WI38 (cell line): ENCODE measurements around the gene CALCR.

Experiments used
- H3K4me3 ChIP-seq: 2 replicates; pipeline ENCODE4 v1.5.1; 2011; ENCODE audit warnings: low read depth, mild to moderate bottlenecking, control low read depth, low read length
- CTCF ChIP-seq: IDR thresholded peaks from 2 replicates; pipeline ENCODE4 v1.5.1; 2012; ENCODE audit warnings: low read depth, mild to moderate bottlenecking, control low read depth, low read length

CALCR gene

GRCh38 chr7:93574646-93575554, at the start of gene CALCR:
CALCR (minus strand) TSS chr7:93574724; CDS start chr7:93486981, 87,743 bp downstream.
- H3K4me3 ChIP-seq, result no peak within 1 kb of the TSS
- no peak for TF ChIP-seq CTCF

- H3K4me3 ChIP-seq, result no peak overlapping the region
- no peak for TF ChIP-seq CTCF
Measured at GRCh38 chr7:93623816-93624215, 49.3 kb upstream of the CALCR start.

DNA sequence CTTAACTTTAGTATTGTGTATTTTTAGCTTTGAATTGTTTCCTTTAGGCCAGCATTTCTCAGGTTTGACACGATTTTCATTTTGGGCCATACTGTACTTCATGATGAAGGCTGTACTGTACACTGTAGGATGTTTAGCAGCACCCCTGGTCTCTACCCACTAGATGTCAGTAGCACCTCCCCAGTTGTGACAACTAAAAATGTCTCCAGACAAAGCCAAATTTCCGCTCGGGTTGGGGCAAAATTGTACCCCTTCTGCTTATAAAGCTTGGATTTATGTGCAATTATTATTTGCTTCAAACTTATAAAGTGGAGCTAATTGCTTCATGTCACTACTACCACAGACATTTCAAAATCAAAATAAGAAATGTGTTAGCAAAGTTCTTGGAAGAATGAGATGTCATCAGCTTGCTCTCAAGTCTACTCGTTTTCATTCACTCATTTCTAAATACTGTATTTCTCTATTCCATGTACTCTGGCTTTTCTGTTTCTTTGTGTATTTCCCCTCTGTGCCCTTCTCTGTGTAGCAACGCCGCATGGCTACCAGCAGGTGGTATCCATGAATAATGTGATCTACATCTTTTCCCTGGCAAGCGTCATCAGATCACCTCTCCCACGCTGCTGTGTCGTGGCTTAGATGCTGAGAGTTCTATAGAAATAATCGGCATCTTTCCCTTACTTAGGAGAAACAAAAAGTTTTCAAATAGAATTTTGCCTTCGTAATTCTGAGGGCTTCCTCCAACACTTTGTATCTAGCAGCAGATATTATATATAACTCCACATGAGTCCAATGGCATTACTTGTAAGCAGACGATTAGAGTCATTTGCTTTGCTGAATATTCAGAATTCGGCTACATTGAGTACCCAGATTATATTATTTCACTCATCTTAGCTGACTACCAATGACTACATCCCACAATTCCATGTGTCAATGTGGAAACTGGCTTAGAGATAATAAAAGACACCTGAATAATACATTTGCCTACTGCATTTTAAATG, 47.8 kb upstream of the CALCR start:
- no peak overlapping the region for H3K4me3 ChIP-seq
- peak; percentile 42 for TF ChIP-seq CTCF

GRCh38 chr7:93620864-93621263, 46.3 kb upstream of the CALCR start:
- no peak for TF ChIP-seq CTCF
- H3K4me3 ChIP-seq, result no peak overlapping the region

DNA sequence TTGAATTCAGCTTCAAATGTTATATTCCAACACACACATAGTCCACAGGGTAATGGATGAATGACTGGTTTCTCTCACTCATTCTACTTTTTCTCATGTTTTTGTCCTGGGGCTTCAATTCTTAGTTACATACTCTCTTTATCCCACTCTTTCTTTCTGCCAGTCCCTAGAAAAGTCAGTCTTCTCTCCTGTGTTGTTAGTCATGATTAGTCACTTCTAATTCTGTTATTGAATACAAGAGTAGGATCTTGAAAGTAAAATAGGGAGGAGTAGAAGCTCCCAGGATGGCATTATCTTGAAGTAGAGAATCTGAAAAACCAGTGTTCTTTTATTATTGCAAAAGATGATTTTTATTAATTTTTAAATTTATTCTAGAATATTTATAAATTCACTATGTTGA, 45.5 kb upstream of the CALCR start:
- no peak overlapping the region for H3K4me3 ChIP-seq
- TF ChIP-seq CTCF, result no peak

DNA sequence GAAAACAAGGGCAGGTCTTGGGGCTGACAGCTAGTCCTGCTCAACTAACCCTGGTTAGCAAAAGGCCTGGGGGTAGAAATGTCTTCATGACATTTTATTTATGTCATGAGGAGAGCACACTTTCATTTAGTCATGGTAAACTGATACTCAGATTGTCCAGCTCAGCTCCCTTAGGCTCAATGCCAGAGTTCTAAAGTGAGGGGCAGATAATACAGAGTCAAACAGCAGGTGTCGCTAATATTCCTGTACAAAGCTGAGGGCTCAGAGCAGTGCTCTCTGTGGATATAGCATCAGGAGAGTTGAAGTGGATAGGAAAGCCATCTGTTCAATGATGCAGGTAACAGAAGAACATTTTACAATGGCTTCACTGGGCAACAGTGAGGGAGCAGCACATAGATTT, 26.8 kb upstream of the CALCR start:
- no peak for TF ChIP-seq CTCF
- H3K4me3 ChIP-seq, result no peak overlapping the region
